ENCODE results near the gene RRP8. TPM values are rescaled to one million over a fixed set of nuclear protein-coding genes. Genes with fewer than 3 reads are reported as not detected.

Gene RRP8
- total RNA-seq, 1 experiment from 2014 or later: 17.4 TPM

- no peaks in the 10 kb centered on the region for H3K9me3 Mint-ChIP-seq (ENCODE audit: low read depth, unreplicated experiment)
- DNase-seq: no peak
- CTCF ChIA-PET: no interaction called here
- peaks cover 6% of the 10 kb centered on the region for H3K36me3 Mint-ChIP-seq (ENCODE audit: insufficient read depth, unreplicated experiment)
- BruUV-seq (replicated peaks): no TSS peak
- no peak overlapping the region for H3K4me3 Mint-ChIP-seq (ENCODE audit: low read depth, unreplicated experiment)
- no peaks in the 10 kb centered on the region for H3K4me1 Mint-ChIP-seq (ENCODE audit: low read depth, unreplicated experiment)
- H3K27ac Mint-ChIP-seq (ENCODE audit: unreplicated experiment): no peak overlapping the region
- H3K27me3 Mint-ChIP-seq (ENCODE audit: unreplicated experiment): no peaks in the 10 kb centered on the region
- TF ChIP-seq, protein P1, sequence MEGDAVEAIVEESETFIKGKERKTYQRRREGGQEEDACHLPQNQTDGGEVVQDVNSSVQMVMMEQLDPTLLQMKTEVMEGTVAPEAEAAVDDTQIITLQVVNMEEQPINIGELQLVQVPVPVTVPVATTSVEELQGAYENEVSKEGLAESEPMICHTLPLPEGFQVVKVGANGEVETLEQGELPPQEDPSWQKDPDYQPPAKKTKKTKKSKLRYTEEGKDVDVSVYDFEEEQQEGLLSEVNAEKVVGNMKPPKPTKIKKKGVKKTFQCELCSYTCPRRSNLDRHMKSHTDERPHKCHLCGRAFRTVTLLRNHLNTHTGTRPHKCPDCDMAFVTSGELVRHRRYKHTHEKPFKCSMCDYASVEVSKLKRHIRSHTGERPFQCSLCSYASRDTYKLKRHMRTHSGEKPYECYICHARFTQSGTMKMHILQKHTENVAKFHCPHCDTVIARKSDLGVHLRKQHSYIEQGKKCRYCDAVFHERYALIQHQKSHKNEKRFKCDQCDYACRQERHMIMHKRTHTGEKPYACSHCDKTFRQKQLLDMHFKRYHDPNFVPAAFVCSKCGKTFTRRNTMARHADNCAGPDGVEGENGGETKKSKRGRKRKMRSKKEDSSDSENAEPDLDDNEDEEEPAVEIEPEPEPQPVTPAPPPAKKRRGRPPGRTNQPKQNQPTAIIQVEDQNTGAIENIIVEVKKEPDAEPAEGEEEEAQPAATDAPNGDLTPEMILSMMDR (IDR thresholded peaks at IDR 0.05; ENCODE audit: unreplicated experiment): no peak
- intact Hi-C loops (cut with micrococcal nuclease; ENCODE audit: unreplicated experiment): no loop called here
Measured at GRCh38 chr11:6548641-6549040, 54.8 kb downstream of the RRP8 start.

DNA sequence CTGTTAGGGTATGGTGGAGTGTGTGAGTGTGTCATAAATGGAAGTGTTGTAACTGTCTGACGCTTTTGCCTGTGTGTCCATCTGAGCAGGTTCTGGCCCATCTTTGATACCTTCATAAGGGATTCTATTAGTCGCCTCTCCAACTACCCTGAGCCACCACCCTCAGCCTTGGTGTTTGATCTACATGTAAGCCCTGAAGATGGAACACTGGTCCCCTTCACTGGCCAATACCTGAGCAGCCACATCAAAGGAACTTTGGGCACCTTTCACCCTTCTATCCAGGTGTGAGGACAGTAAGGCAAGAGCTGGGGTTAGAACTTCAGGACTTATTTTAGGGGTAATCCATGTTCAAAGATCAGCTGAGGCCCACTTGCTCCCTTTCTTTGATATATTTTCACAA, 55.3 kb downstream of the RRP8 start:
- no peaks in the 10 kb centered on the region for H3K4me1 Mint-ChIP-seq (ENCODE audit: low read depth, unreplicated experiment)
- no peaks in the 10 kb centered on the region for H3K27me3 Mint-ChIP-seq (ENCODE audit: unreplicated experiment)
- intact Hi-C loops (cut with micrococcal nuclease; ENCODE audit: unreplicated experiment): no loop called here
- H3K4me3 Mint-ChIP-seq (ENCODE audit: low read depth, unreplicated experiment): no peak overlapping the region
- H3K9me3 Mint-ChIP-seq (ENCODE audit: low read depth, unreplicated experiment): no peaks in the 10 kb centered on the region
- peaks cover 9% of the 10 kb centered on the region for H3K36me3 Mint-ChIP-seq (ENCODE audit: insufficient read depth, unreplicated experiment)
- BruUV-seq (replicated peaks): no TSS peak
- DNase-seq: no peak
- TF ChIP-seq, protein P1 (IDR thresholded peaks at IDR 0.05; ENCODE audit: unreplicated experiment): no peak
- CTCF ChIA-PET: no interaction called here
- H3K27ac Mint-ChIP-seq (ENCODE audit: unreplicated experiment): no peak overlapping the region

- no TSS peak for BruUV-seq (replicated peaks)
- Mint-ChIP-seq H3K4me1 (ENCODE audit: low read depth, unreplicated experiment) (no peaks in the 10 kb centered on the region), H3K36me3 (ENCODE audit: insufficient read depth, unreplicated experiment) (peaks cover 13% of the 10 kb centered on the region), H3K4me3 (ENCODE audit: low read depth, unreplicated experiment) (no peak overlapping the region), H3K9me3 (ENCODE audit: low read depth, unreplicated experiment) (no peaks in the 10 kb centered on the region), H3K27me3 (ENCODE audit: unreplicated experiment) (no peaks in the 10 kb centered on the region), H3K27ac (ENCODE audit: unreplicated experiment) (no peak overlapping the region)
- no peak for DNase-seq
- TF ChIP-seq, protein P1 (IDR thresholded peaks at IDR 0.05; ENCODE audit: unreplicated experiment): no peak
- CTCF ChIA-PET: no interaction called here
- intact Hi-C loops (cut with micrococcal nuclease; ENCODE audit: unreplicated experiment): no loop called here
Measured at GRCh38 chr11:6547177-6547576, 56.2 kb downstream of the RRP8 start.

GRCh38 chr11:6546735-6547134, 56.7 kb downstream of the RRP8 start:
- CTCF ChIA-PET: no interaction called here
- H3K36me3 Mint-ChIP-seq (ENCODE audit: insufficient read depth, unreplicated experiment): peaks cover 13% of the 10 kb centered on the region
- intact Hi-C loops (cut with micrococcal nuclease; ENCODE audit: unreplicated experiment): no loop called here
- DNase-seq: no peak
- no TSS peak for BruUV-seq (replicated peaks)
- H3K27me3 Mint-ChIP-seq (ENCODE audit: unreplicated experiment): no peaks in the 10 kb centered on the region
- TF ChIP-seq, protein P1 (IDR thresholded peaks at IDR 0.05; ENCODE audit: unreplicated experiment): no peak
- H3K4me3 Mint-ChIP-seq (ENCODE audit: low read depth, unreplicated experiment): no peak overlapping the region
- H3K9me3 Mint-ChIP-seq (ENCODE audit: low read depth, unreplicated experiment): no peaks in the 10 kb centered on the region
- no peak overlapping the region for H3K27ac Mint-ChIP-seq (ENCODE audit: unreplicated experiment)
- no peaks in the 10 kb centered on the region for H3K4me1 Mint-ChIP-seq (ENCODE audit: low read depth, unreplicated experiment)

Measured in Calu3 (cell line).